K562 (cell line): ENCODE results near the gene SLC26A5.

ENCODE experiments used
- HNRNPH1 ChIP-seq: fragments of 200-400 bp; formaldehyde crosslinking; optimal IDR thresholded peaks from 2 replicates; pipeline ENCODE3; 2017; ENCODE audit warnings: low read depth, mild to moderate bottlenecking, low read length, moderate library complexity
- KLF1 ChIP-seq: fragments of 450-650 bp; IDR thresholded peaks from 2 replicates; pipeline ENCODE4 v1.6.1; 2016; ENCODE audit warnings: missing genetic modification characterization, missing compliant biosample characterization
- RBM22 ChIP-seq: fragments of 200-400 bp; formaldehyde crosslinking; IDR thresholded peaks from 2 replicates; pipeline ENCODE4 v1.6.1; 2018; ENCODE audit warnings: low read length, low read depth; ENCODE audit not compliant: poor library complexity, severe bottlenecking
- SP1 ChIP-seq: sonication (generic); formaldehyde crosslinking; IDR thresholded peaks from 2 replicates; pipeline ENCODE4 v1.8.1; 2022; ENCODE audit warnings: mild to moderate bottlenecking, missing genetic modification reagents
- SRSF9 ChIP-seq: fragments of 200-400 bp; formaldehyde crosslinking; IDR thresholded peaks from 2 replicates; pipeline ENCODE4 v1.6.1; 2017; ENCODE audit warnings: low read depth, low read length, borderline replicate concordance
- ZNF224 ChIP-seq: sonication (generic); formaldehyde crosslinking; IDR thresholded peaks from 2 replicates; pipeline ENCODE4 v1.8.0; 2022; ENCODE audit warnings: mild to moderate bottlenecking, missing genetic modification reagents
- ZNF445 ChIP-seq: fragments of 250-450 bp; sonication (Bioruptor Pico); IDR thresholded peaks from 2 replicates; pipeline ENCODE4 v1.4.0; 2020; ENCODE audit warnings: low read depth, mild to moderate bottlenecking, moderate library complexity
- ZNF76 ChIP-seq: fragments of 250-450 bp; sonication (Bioruptor Pico); IDR thresholded peaks from 2 replicates; pipeline ENCODE4 v1.4.0; 2020; ENCODE audit warnings: mild to moderate bottlenecking, moderate library complexity, borderline replicate concordance
- ZSCAN29 ChIP-seq: fragments of 450-650 bp; IDR thresholded peaks from 2 replicates; pipeline ENCODE4 v1.6.1; 2017
- TF ChIP-seq, protein P1 (sequence below), 3 experiments: IDR thresholded peaks in 2 of 3; conservative IDR thresholded peaks in 1 of 3; 2 replicates each; pipeline ENCODE4 v1.5.1; 2011 to 2012; ENCODE audit warnings: low read length in 3 of 3, mild to moderate bottlenecking in 3 of 3, control low read depth in 2 of 3, improper control_type of control experiment in 1 of 3, inconsistent platforms in 1 of 3, low read depth in 1 of 3, mixed read lengths in 1 of 3, moderate library complexity in 1 of 3; ENCODE audit not compliant: insufficient read depth in 2 of 3

- TF ChIP-seq ZSCAN29: no peak
- TF ChIP-seq ZNF445 (CRISPR knock-in tag): no peak
- no peak for TF ChIP-seq ZNF76 (CRISPR knock-in tag)
- TF ChIP-seq, protein P1, sequence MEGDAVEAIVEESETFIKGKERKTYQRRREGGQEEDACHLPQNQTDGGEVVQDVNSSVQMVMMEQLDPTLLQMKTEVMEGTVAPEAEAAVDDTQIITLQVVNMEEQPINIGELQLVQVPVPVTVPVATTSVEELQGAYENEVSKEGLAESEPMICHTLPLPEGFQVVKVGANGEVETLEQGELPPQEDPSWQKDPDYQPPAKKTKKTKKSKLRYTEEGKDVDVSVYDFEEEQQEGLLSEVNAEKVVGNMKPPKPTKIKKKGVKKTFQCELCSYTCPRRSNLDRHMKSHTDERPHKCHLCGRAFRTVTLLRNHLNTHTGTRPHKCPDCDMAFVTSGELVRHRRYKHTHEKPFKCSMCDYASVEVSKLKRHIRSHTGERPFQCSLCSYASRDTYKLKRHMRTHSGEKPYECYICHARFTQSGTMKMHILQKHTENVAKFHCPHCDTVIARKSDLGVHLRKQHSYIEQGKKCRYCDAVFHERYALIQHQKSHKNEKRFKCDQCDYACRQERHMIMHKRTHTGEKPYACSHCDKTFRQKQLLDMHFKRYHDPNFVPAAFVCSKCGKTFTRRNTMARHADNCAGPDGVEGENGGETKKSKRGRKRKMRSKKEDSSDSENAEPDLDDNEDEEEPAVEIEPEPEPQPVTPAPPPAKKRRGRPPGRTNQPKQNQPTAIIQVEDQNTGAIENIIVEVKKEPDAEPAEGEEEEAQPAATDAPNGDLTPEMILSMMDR (IDR thresholded peaks at IDR 0.05 in 2 of 3, conservative IDR thresholded peaks at IDR 0.05 in 1 of 3; ENCODE audit: insufficient read depth in 2 of 3, low read depth in 1 of 3, low read length in 3 of 3): no peak
- TF ChIP-seq ZNF224 (CRISPR knock-in tag): no peak
- TF ChIP-seq HNRNPH1: no peak
- no peak for TF ChIP-seq SP1 (CRISPR knock-in tag)
- no peak for TF ChIP-seq RBM22
- no peak for TF ChIP-seq SRSF9
- no peak for TF ChIP-seq KLF1
Measured at GRCh38 chr7:103487419-103487818, 41.4 kb upstream of the SLC26A5 start.
